IMR-90 (cell line): Measurements from ENCODE around the gene ABCA10. TPM values are rescaled to one million over a fixed set of nuclear protein-coding genes. Genes with fewer than 3 reads are reported as not detected.

ENCODE experiments used
- ATAC-seq: fragments of 200-7000 bp; cut with Tn5 transposase; 2 replicates; pipeline ENCODE4 v1.9.1; 2020; ENCODE audit warnings: low read depth, mild to moderate bottlenecking, moderate library complexity
- BruUV-seq: library from RNA; stranded (reverse); fragments of 400-500 nt; replicated peaks from 2 replicates; lab custom pipeline; 2021; lab: Mats Ljungman, UMichigan
- CTCF ChIA-PET: fragments of 300-600 bp; formaldehyde crosslinking; extraction: SDS; loops from one replicate; lab custom pipeline; 2021; ENCODE audit warnings: antibody characterized with exemption; lab: Yijun Ruan, JAX
- POLR2A ChIA-PET: fragments of 300-600 bp; sonication (Branson Sonifier 250); formaldehyde crosslinking; loops from one replicate; lab custom pipeline; 2022; ENCODE audit warnings: antibody characterized with exemption; ENCODE audit not compliant: unreplicated experiment; lab: Charles Lee
- DNase-seq: peaks from one replicate; pipeline ENCODE4 v3.0.0; 2013
- H2AFZ ChIP-seq: replicated peaks from 2 replicates; pipeline ENCODE3; 2013; ENCODE audit warnings: low read length, mild to moderate bottlenecking; ENCODE audit not compliant: poor library complexity
- H2AK5ac ChIP-seq: 2 replicates; pipeline ENCODE4 v1.6.1; 2013; ENCODE audit warnings: low read depth, low read length, inconsistent platforms
- H2AK9ac ChIP-seq: replicated peaks from 2 replicates; pipeline ENCODE3; 2013; ENCODE audit warnings: mild to moderate bottlenecking, low read depth, low read length, moderate library complexity; ENCODE audit not compliant: poor library complexity
- H2BK120ac ChIP-seq: 2 replicates; pipeline ENCODE4 v1.6.1; 2013; ENCODE audit warnings: low read depth, low read length, inconsistent platforms
- H2BK15ac ChIP-seq: 3 replicates; pipeline ENCODE4 v1.6.1; 2013; ENCODE audit warnings: low read depth, low read length, inconsistent platforms
- H2BK20ac ChIP-seq: 2 replicates; pipeline ENCODE4 v1.6.1; 2013; ENCODE audit warnings: low read depth, mild to moderate bottlenecking, inconsistent platforms, low read length, moderate library complexity
- H2BK5ac ChIP-seq: 2 replicates; pipeline ENCODE4 v1.6.1; 2013; ENCODE audit warnings: mild to moderate bottlenecking, low read depth, low read length, inconsistent platforms; ENCODE audit not compliant: poor library complexity, severe bottlenecking
- H3K14ac ChIP-seq: replicated peaks from 2 replicates; pipeline ENCODE4 v1.6.1; 2013; ENCODE audit warnings: low read depth, low read length, inconsistent platforms
- H3K18ac ChIP-seq: 2 replicates; pipeline ENCODE4 v1.6.1; 2013; ENCODE audit warnings: low read depth, low read length, control low read depth
- H3K23ac ChIP-seq: 2 replicates; pipeline ENCODE4 v1.6.1; 2013; ENCODE audit warnings: low read depth, low read length, inconsistent platforms
- H3K27ac ChIP-seq: 2 replicates; pipeline ENCODE4 v1.5.1; 2013; ENCODE audit warnings: mild to moderate bottlenecking, control low read depth, low read length; ENCODE audit not compliant: insufficient read depth
- H3K27me3 ChIP-seq: 2 replicates; pipeline ENCODE4 v1.6.1; 2013; ENCODE audit warnings: low read length; ENCODE audit not compliant: control insufficient read depth, insufficient read depth
- H3K36me3 ChIP-seq: 2 replicates; pipeline ENCODE4 v1.6.1; 2013; ENCODE audit warnings: low read length, mixed read lengths; ENCODE audit not compliant: control insufficient read depth, insufficient read depth
- H3K4ac ChIP-seq: 2 replicates; pipeline ENCODE4 v1.6.1; 2013; ENCODE audit warnings: low read depth, low read length, inconsistent platforms
- H3K4me1 ChIP-seq: 2 replicates; pipeline ENCODE4 v1.6.1; 2013; ENCODE audit warnings: low read length, mixed read lengths; ENCODE audit not compliant: control insufficient read depth, insufficient read depth
- H3K4me2 ChIP-seq: 2 replicates; pipeline ENCODE4 v1.6.1; 2013; ENCODE audit warnings: low read depth, mild to moderate bottlenecking, control low read depth, low read length, moderate library complexity
- H3K4me3 ChIP-seq: 2 replicates; pipeline ENCODE4 v1.5.1; 2013; ENCODE audit warnings: low read depth, mild to moderate bottlenecking, control low read depth, low read length, moderate library complexity; ENCODE audit not compliant: insufficient read depth
- H3K56ac ChIP-seq: 2 replicates; pipeline ENCODE4 v1.6.1; 2013; ENCODE audit warnings: low read length, inconsistent platforms; ENCODE audit not compliant: insufficient read depth; ENCODE audit errors: extremely low read depth
- H3K79me1 ChIP-seq, 2 experiments: 2 replicates each; pipeline ENCODE4 v1.6.1; 2013; ENCODE audit warnings: low read length in 2 of 2, inconsistent platforms in 1 of 2, low read depth in 1 of 2
- H3K9ac ChIP-seq: 2 replicates; pipeline ENCODE4 v1.6.1; 2013; ENCODE audit warnings: low read depth, low read length, control low read depth
- H3K9me1 ChIP-seq: 2 replicates; pipeline ENCODE4 v1.6.1; 2013; ENCODE audit warnings: low read length, inconsistent platforms; ENCODE audit not compliant: insufficient read depth
- H3K9me3 ChIP-seq: 2 replicates; pipeline ENCODE4 v1.6.1; 2013; ENCODE audit warnings: low read length; ENCODE audit not compliant: control insufficient read depth, insufficient read depth
- H4K20me1 ChIP-seq: 2 replicates; pipeline ENCODE4 v1.6.1; 2013; ENCODE audit warnings: low read length, inconsistent platforms; ENCODE audit not compliant: insufficient read depth
- H4K5ac ChIP-seq: 2 replicates; pipeline ENCODE4 v1.6.1; 2013; ENCODE audit warnings: mild to moderate bottlenecking, low read depth, low read length, control low read depth
- H4K8ac ChIP-seq, 2 experiments: 2 replicates each; pipeline ENCODE4 v1.6.1; 2013; ENCODE audit warnings: low read depth in 2 of 2, low read length in 2 of 2, control low read depth in 1 of 2, inconsistent platforms in 1 of 2
- H4K91ac ChIP-seq: 2 replicates; pipeline ENCODE4 v1.6.1; 2013; ENCODE audit warnings: low read depth, low read length, inconsistent platforms; ENCODE audit not compliant: insufficient read depth
- BHLHE40 ChIP-seq: fragments of 150-350 bp; IDR thresholded peaks from 2 replicates; pipeline ENCODE4 v1.6.1; 2016; ENCODE audit warnings: mild to moderate bottlenecking, low read depth, low read length
- CHD1 ChIP-seq: IDR thresholded peaks from 2 replicates; pipeline ENCODE4 v1.6.1; 2012; ENCODE audit warnings: low read depth, low read length, improper control_type of control experiment
- RAD21 ChIP-seq: IDR thresholded peaks from 2 replicates; pipeline ENCODE4 v1.6.1; 2012; ENCODE audit warnings: low read length, improper control_type of control experiment
- RFX5 ChIP-seq: IDR thresholded peaks from 2 replicates; pipeline ENCODE4 v1.8.0; 2012; ENCODE audit warnings: low read depth, mild to moderate bottlenecking, low read length, moderate library complexity
- SMC3 ChIP-seq: fragments of 150-350 bp; IDR thresholded peaks from 2 replicates; pipeline ENCODE4 v1.6.1; 2016; ENCODE audit warnings: low read depth, mild to moderate bottlenecking, antibody characterized with exemption, low read length, moderate library complexity
- WGBS, 2 experiments: methylation state at CpG; one replicate each; pipeline versions ENCODE4 v1.1.5 to v1.1.7; 2013; ENCODE audit warnings: missing lambda C conversion rate in 2 of 2; ENCODE audit not compliant: insufficient read length in 1 of 2; ENCODE audit errors: extremely low coverage in 2 of 2; 5-methylcytosine and 5-hydroxymethylcytosine counted together
- dilution Hi-C: fragments of 300-500 bp; cut with HindIII; formaldehyde crosslinking; loops from one replicate; pipeline ENCODE4 v1.14.3; 2018; ENCODE audit warnings: low sequenced_read_pairs; ENCODE audit not compliant: unreplicated experiment
- in situ Hi-C: fragments of 300-500 bp; cut with MboI; formaldehyde crosslinking; loops from 3 replicates; pipeline ENCODE4 v1.14.3; 2019; ENCODE audit warnings: low sequenced_read_pairs, inconsistent platforms, mixed read lengths
- intact Hi-C: fragments of 100-400 bp; cut with micrococcal nuclease; formaldehyde crosslinking; loops from 2 replicates; pipeline ENCODE4 v1.10.0; 2022
- polyA plus RNA-seq, 3 experiments: library from polyadenylated mRNA; depleted of rRNA; stranded (reverse); fragments of >200 nt; gene quantifications; 2 replicates each; pipeline ENCODE4 v1.2.3, GENCODE V29; 2012; ENCODE audit warnings: low replicate concordance in 1 of 3
- total RNA-seq: library from RNA; depleted of rRNA; stranded (reverse); fragments of >200 nt; gene quantifications from 2 replicates; pipeline ENCODE4 v1.2.3, GENCODE V29; 2012
- TF ChIP-seq, protein P1 (sequence below): conservative IDR thresholded peaks from 2 replicates; pipeline ENCODE4 v1.5.1; 2012; ENCODE audit warnings: mild to moderate bottlenecking, low read depth, low read length, improper control_type of control experiment
- TF ChIP-seq, protein P2 (sequence below): fragments of 150-350 bp; IDR thresholded peaks from 2 replicates; pipeline ENCODE4 v1.6.1; 2017; ENCODE audit warnings: mild to moderate bottlenecking, antibody characterized with exemption, low read length, low read depth
- TF ChIP-seq, protein P3 (sequence below): fragments of 150-350 bp; IDR thresholded peaks from 2 replicates; pipeline ENCODE4 v1.6.1; 2016; ENCODE audit warnings: low read depth, mild to moderate bottlenecking, low read length, moderate library complexity, borderline replicate concordance

The ABCA10 gene
- total and polyA plus RNA-seq, 2 of the 4 experiments (the other 2 are of a cell fraction), result under 0.01 to 0.03 TPM

- Histone ChIP-seq H3K27me3 (no peaks in the 10 kb centered on the region), H4K8ac (no peak overlapping the region), H3K56ac (no peak overlapping the region), H3K79me1 (no peaks in the 10 kb centered on the region), H3K27ac (no peak overlapping the region), H4K5ac (no peak overlapping the region), H2BK15ac (no peak overlapping the region), H3K9me3 (no peaks in the 10 kb centered on the region), H2BK120ac (no peak overlapping the region), H3K18ac (no peak overlapping the region), H2BK5ac (no peak overlapping the region), H3K36me3 (no peaks in the 10 kb centered on the region), H3K4me3 (no peak overlapping the region), H4K20me1 (no peaks in the 10 kb centered on the region), H3K14ac (no peak overlapping the region), H2AK9ac (no peak overlapping the region), H2BK20ac (no peak overlapping the region), H3K4ac (no peak overlapping the region), H2AK5ac (no peak overlapping the region), H3K9me1 (no peaks in the 10 kb centered on the region), H3K4me2 (no peak overlapping the region), H3K23ac (no peak overlapping the region), H2AFZ (no peak overlapping the region), H3K9ac (no peak overlapping the region), H4K91ac (no peak overlapping the region), H3K4me1 (no peaks in the 10 kb centered on the region)
- no CpG with 5 or more reads among the region's 5 CpGs for WGBS, 2 experiments
- dilution Hi-C loops (no loop called here), in situ Hi-C loops (no loop called here), intact Hi-C loops (no loop called here)
- TF ChIP-seq CHD1, result no peak
- no peak for TF ChIP-seq BHLHE40
- TF ChIP-seq SMC3, result no peak
- no peak for TF ChIP-seq RFX5
- TF ChIP-seq RAD21, result no peak
- TF ChIP-seq, protein P1, sequence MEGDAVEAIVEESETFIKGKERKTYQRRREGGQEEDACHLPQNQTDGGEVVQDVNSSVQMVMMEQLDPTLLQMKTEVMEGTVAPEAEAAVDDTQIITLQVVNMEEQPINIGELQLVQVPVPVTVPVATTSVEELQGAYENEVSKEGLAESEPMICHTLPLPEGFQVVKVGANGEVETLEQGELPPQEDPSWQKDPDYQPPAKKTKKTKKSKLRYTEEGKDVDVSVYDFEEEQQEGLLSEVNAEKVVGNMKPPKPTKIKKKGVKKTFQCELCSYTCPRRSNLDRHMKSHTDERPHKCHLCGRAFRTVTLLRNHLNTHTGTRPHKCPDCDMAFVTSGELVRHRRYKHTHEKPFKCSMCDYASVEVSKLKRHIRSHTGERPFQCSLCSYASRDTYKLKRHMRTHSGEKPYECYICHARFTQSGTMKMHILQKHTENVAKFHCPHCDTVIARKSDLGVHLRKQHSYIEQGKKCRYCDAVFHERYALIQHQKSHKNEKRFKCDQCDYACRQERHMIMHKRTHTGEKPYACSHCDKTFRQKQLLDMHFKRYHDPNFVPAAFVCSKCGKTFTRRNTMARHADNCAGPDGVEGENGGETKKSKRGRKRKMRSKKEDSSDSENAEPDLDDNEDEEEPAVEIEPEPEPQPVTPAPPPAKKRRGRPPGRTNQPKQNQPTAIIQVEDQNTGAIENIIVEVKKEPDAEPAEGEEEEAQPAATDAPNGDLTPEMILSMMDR, result no peak
- TF ChIP-seq, protein P2, sequence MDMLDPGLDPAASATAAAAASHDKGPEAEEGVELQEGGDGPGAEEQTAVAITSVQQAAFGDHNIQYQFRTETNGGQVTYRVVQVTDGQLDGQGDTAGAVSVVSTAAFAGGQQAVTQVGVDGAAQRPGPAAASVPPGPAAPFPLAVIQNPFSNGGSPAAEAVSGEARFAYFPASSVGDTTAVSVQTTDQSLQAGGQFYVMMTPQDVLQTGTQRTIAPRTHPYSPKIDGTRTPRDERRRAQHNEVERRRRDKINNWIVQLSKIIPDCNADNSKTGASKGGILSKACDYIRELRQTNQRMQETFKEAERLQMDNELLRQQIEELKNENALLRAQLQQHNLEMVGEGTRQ, result no peak
- TF ChIP-seq, protein P3, sequence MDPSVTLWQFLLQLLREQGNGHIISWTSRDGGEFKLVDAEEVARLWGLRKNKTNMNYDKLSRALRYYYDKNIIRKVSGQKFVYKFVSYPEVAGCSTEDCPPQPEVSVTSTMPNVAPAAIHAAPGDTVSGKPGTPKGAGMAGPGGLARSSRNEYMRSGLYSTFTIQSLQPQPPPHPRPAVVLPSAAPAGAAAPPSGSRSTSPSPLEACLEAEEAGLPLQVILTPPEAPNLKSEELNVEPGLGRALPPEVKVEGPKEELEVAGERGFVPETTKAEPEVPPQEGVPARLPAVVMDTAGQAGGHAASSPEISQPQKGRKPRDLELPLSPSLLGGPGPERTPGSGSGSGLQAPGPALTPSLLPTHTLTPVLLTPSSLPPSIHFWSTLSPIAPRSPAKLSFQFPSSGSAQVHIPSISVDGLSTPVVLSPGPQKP, result no peak
- ATAC-seq, result no peak
- ChIA-PET CTCF (interaction anchor here (0.6 kb wide), 1 partner anchor 561 kb away, joined by 3 read pairs; no protein-coding TSS in a partner anchor), POLR2A (no interaction called here)
- BruUV-seq, result no TSS peak
- DNase-seq, result no peak
Observed at GRCh38 chr17:69122065-69122464, 106.6 kb downstream of the ABCA10 start.
